HepG2 (cell line): ENCODE data around the gene SPDYE4. TPM values are rescaled to one million over a fixed set of nuclear protein-coding genes. Genes with fewer than 3 reads are reported as not detected.

Experiments
- ATAC-seq: fragments of 200-7000 bp; cut with Tn5 transposase; 3 replicates; pipeline ENCODE4 v1.9.1; 2020; ENCODE audit warnings: mild to moderate bottlenecking, moderate library complexity
- BruUV-seq: library from RNA; stranded (reverse); fragments of 400-500 nt; replicated peaks from 2 replicates; lab custom pipeline; 2021; lab: Mats Ljungman, UMichigan
- CTCF ChIA-PET: fragments of 300-600 bp; formaldehyde crosslinking; extraction: SDS; loops from one replicate; lab custom pipeline; 2021; ENCODE audit warnings: low total read pairs, inconsistent platforms, low intra/inter-chr PET ratio; lab: Yijun Ruan, JAX
- POLR2A ChIA-PET: fragments of 350-600 bp; sonication (Branson Sonifier 250); formaldehyde crosslinking; loops from one replicate; lab custom pipeline; 2020; ENCODE audit warnings: antibody characterized with exemption, inconsistent platforms; lab: Yijun Ruan, JAX
- DNase-seq: peaks from one replicate; pipeline ENCODE4 v3.0.0-alpha.2; 2015; ENCODE audit warnings: low spot score
- FAIRE-seq: peaks from 3 replicates; lab custom pipeline; 2011; peaks lifted over from hg19 to GRCh38; lab: Jason Lieb, UNC
- H2AFZ ChIP-seq: one replicate; pipeline ENCODE4 v1.6.1; 2011; ENCODE audit warnings: low read length, inconsistent platforms
- H3K27ac ChIP-seq: fragments of 300-600 bp; 3 replicates; pipeline ENCODE4 v1.8.0; 2011; ENCODE audit warnings: mixed run types, mild to moderate bottlenecking, mixed read lengths, low read length, inconsistent platforms; ENCODE audit not compliant: insufficient read depth; ENCODE audit errors: extremely low read length
- H3K27me3 ChIP-seq, 2 experiments: fragments of 200-600 bp in 1 of 2; 2 replicates in 1 of 2; 3 replicates in 1 of 2; pipeline versions ENCODE4 v1.6.0 to v1.8.0; 2011; ENCODE audit warnings: low read length in 2 of 2, mild to moderate bottlenecking in 2 of 2, moderate library complexity in 2 of 2, inconsistent platforms in 1 of 2; ENCODE audit not compliant: insufficient read depth in 2 of 2, control insufficient read depth in 1 of 2
- H3K36me3 ChIP-seq, 2 experiments: fragments of 200-600 bp in 1 of 2; replicated peaks in 1 of 2; 2 replicates in 1 of 2; 3 replicates in 1 of 2; pipeline versions ENCODE4 v1.5.1 to v1.8.0; 2011; ENCODE audit warnings: low read length in 2 of 2, inconsistent platforms in 1 of 2; ENCODE audit not compliant: insufficient read depth in 2 of 2, control insufficient read depth in 1 of 2
- H3K4me1 ChIP-seq: 2 replicates; pipeline ENCODE4 v1.5.1; 2012; ENCODE audit warnings: low read length, inconsistent platforms; ENCODE audit not compliant: insufficient read depth
- H3K4me2 ChIP-seq: 2 replicates; pipeline ENCODE4 v1.6.0; 2011; ENCODE audit warnings: low read depth, low read length, inconsistent platforms
- H3K4me3 ChIP-seq, 3 experiments: fragments of 200-600 bp in 1 of 3; sonication (generic), shearing (Covaris generic) in 1 of 3; replicated peaks in 1 of 3; 2 replicates each; pipeline ENCODE4 v1.5.1; 2011 to 2016; ENCODE audit warnings: low read length in 3 of 3, inconsistent platforms in 2 of 3, low read depth in 2 of 3, mild to moderate bottlenecking in 2 of 3, control low read depth in 1 of 3, mixed read lengths in 1 of 3; ENCODE audit not compliant: insufficient read depth in 1 of 3
- H3K79me2 ChIP-seq: one replicate; pipeline ENCODE4 v1.6.1; 2011; ENCODE audit warnings: low read length, inconsistent platforms; ENCODE audit not compliant: insufficient read depth
- H3K9ac ChIP-seq: 2 replicates; pipeline ENCODE4 v1.6.0; 2011; ENCODE audit warnings: mild to moderate bottlenecking, low read depth, low read length, inconsistent platforms; ENCODE audit not compliant: insufficient read depth
- H3K9me3 ChIP-seq: 2 replicates; pipeline ENCODE4 v1.5.1; 2012; ENCODE audit warnings: mild to moderate bottlenecking, low read length
- H4K20me1 ChIP-seq: 2 replicates; pipeline ENCODE4 v1.6.0; 2011; ENCODE audit warnings: inconsistent platforms, mild to moderate bottlenecking, low read length, moderate library complexity; ENCODE audit not compliant: insufficient read depth
- ARID2 ChIP-seq: sonication (generic); formaldehyde crosslinking; IDR thresholded peaks from 2 replicates; pipeline ENCODE4 v1.8.1; 2022; ENCODE audit warnings: mild to moderate bottlenecking, missing genetic modification reagents, borderline replicate concordance
- CAMTA2 ChIP-seq: sonication (generic); formaldehyde crosslinking; IDR thresholded peaks from 2 replicates; pipeline ENCODE4 v1.4.0; 2020; ENCODE audit warnings: mild to moderate bottlenecking, missing genetic modification reagents, borderline replicate concordance
- FOSL1 ChIP-seq: sonication (generic); formaldehyde crosslinking; IDR thresholded peaks from 2 replicates; pipeline ENCODE4 v1.9.0; 2021; ENCODE audit warnings: missing genetic modification reagents, borderline replicate concordance
- FOSL2 ChIP-seq: sonication (generic); formaldehyde crosslinking; IDR thresholded peaks from 2 replicates; pipeline ENCODE4 v1.4.0; 2020; ENCODE audit warnings: missing genetic modification reagents
- HHEX ChIP-seq: IDR thresholded peaks from 2 replicates; pipeline ENCODE4 v1.6.1; 2016; ENCODE audit warnings: control low read depth
- JUN ChIP-seq: sonication (generic); formaldehyde crosslinking; IDR thresholded peaks from 2 replicates; pipeline ENCODE4 v1.4.0; 2020; ENCODE audit warnings: mild to moderate bottlenecking, missing genetic modification reagents
- KLF15 ChIP-seq: sonication (generic); formaldehyde crosslinking; IDR thresholded peaks from 2 replicates; pipeline ENCODE4 v1.8.1; 2023; ENCODE audit warnings: borderline replicate concordance, mild to moderate bottlenecking, inconsistent platforms, missing genetic modification reagents, mixed read lengths
- NPAS2 ChIP-seq: sonication (generic); formaldehyde crosslinking; IDR thresholded peaks from 2 replicates; pipeline ENCODE4 v1.8.0; 2022; ENCODE audit warnings: mild to moderate bottlenecking, missing genetic modification reagents, borderline replicate concordance
- RERE ChIP-seq: IDR thresholded peaks from 2 replicates; pipeline ENCODE4 v1.6.1; 2016; ENCODE audit warnings: low read depth, missing genetic modification reagents, missing compliant biosample characterization
- SSRP1 ChIP-seq: IDR thresholded peaks from 2 replicates; pipeline ENCODE4 v1.6.1; 2016; ENCODE audit warnings: control low read depth
- TAF1 ChIP-seq: sonication (generic); formaldehyde crosslinking; IDR thresholded peaks from 2 replicates; pipeline ENCODE4 v1.4.0; 2020; ENCODE audit warnings: missing genetic modification reagents
- TEAD3 ChIP-seq: optimal IDR thresholded peaks from 2 replicates; pipeline ENCODE3; 2016; ENCODE audit warnings: borderline replicate concordance
- ZNF317 ChIP-seq: sonication (generic); formaldehyde crosslinking; IDR thresholded peaks from 2 replicates; pipeline ENCODE4 v1.5.0; 2020; ENCODE audit warnings: mild to moderate bottlenecking, missing genetic modification reagents
- ZNF709 ChIP-seq: sonication (generic); formaldehyde crosslinking; IDR thresholded peaks from 2 replicates; pipeline ENCODE4 v1.5.0; 2020; ENCODE audit warnings: mild to moderate bottlenecking, missing genetic modification reagents
- whole genome bisulfite sequencing: methylation state at CpG from one replicate; pipeline ENCODE4 v1.1.6; 2017; ENCODE audit warnings: low lambda C conversion rate; 5-methylcytosine and 5-hydroxymethylcytosine counted together
- in situ Hi-C: cut with HindIII; loops from 2 replicates; pipeline ENCODE4 v1.10.0; 2017; ENCODE audit warnings: low pct_unique_long_range_greater_than_20kb; ENCODE audit not compliant: extremely low pct_ligation_motif_present
- intact Hi-C: fragments of 100-400 bp; cut with micrococcal nuclease; formaldehyde crosslinking; loops from one replicate; pipeline ENCODE4 v1.10.0; 2022; ENCODE audit not compliant: unreplicated experiment
- polyA plus RNA-seq, 8 experiments: library from polyadenylated mRNA; depleted of rRNA in 3 of 8; stranded (reverse) in 7 of 8; unstranded in 1 of 8; fragments of >200 nt; fragmentation: Illumina TruSeq in 4 of 8; extraction: Trizol in 4 of 8; gene quantifications; 2 replicates each; pipeline versions ENCODE4 v1.2.1 to v1.2.3, GENCODE V29; 2011 to 2016; ENCODE audit warnings: low read depth in 4 of 8, missing spikeins in 1 of 8, mixed read lengths in 1 of 8; ENCODE audit not compliant: insufficient read depth in 1 of 8
- total RNA-seq, 5 experiments: library from RNA; depleted of rRNA; stranded (reverse); fragments of >200 nt; fragmentation: Illumina TruSeq; extraction: Trizol; gene quantifications; 2 replicates each; pipeline ENCODE4 v1.2.3, GENCODE V29; 2016; ENCODE audit warnings: low read depth in 1 of 5
- TF ChIP-seq, protein P1 (sequence below): sonication (generic); formaldehyde crosslinking; IDR thresholded peaks from 2 replicates; pipeline ENCODE4 v1.4.0; 2020; ENCODE audit warnings: mild to moderate bottlenecking, missing genetic modification reagents, borderline replicate concordance

Gene SPDYE4
- total and polyA plus RNA-seq, 2 of the 13 experiments (the other 11 are each of a cell fraction or from before 2014, with no cell fraction given): not detected

DNA sequence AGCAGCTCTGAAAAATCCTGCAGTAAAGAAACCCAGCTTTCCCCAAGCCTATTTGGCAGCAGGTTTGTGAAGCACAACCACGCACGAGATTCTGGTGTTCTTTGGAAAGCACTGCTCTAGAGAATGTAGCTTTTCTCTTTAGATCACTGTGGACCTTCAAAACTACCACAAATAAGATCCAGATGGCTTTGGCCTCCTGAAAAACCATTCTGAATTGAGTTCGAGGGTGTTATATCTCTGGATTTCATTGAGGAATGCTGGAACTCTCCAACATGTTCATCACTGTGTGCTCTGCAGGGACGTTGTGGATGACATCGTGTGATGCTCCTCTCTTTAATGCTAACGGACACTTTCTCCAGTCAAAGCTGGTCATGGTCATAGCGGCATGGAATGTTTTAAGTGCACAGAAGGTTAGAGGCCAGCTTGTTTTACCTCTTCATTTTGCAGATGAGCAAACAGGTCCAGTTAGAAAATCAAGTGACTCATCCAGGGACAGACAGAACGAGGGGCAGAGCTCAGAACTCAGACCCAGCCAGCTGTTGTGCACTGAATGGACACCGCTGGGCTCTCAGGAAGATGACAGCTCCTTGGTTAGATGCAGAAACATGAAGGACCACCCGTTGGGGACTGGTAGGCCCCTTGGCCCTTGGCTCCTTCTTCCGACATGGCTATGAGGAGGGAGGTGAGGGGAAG is 50.9 kb downstream of the SPDYE4 start:
- Histone ChIP-seq H3K27ac (no peak overlapping the region), H3K4me2 (peak overlapping the region; percentile 42), H4K20me1 (no peaks in the 10 kb centered on the region), H3K9me3 (no peaks in the 10 kb centered on the region), H3K4me3 (no peak overlapping the region; a peak in 1 of 6 replicates), H2AFZ (no peak overlapping the region), H3K4me1 (peaks cover 27% of the 10 kb centered on the region), H3K9ac (no peak overlapping the region), H3K36me3 (no peaks in the 10 kb centered on the region), H3K79me2 (no peaks in the 10 kb centered on the region), H3K27me3 (peaks cover 0 to 3% of the 10 kb centered on the region in 2 experiments; a peak in 1 of 5 replicates)
- no TSS peak for BruUV-seq
- FAIRE-seq: peak; percentile 26
- WGBS: 9% methylated on average over 11 of the region's 11 CpGs
- DNase-seq: peak; percentile 65
- ChIA-PET CTCF (no interaction called here), POLR2A (interaction anchor here (1.4 kb wide), 1 partner anchor 10 kb away, joined by 3 read pairs; no protein-coding TSS in a partner anchor)
- intact Hi-C loops: no loop called here
- ATAC-seq: peak; percentile 93
- in situ Hi-C loops: no loop called here
- TF ChIP-seq FOSL1 (CRISPR knock-in tag) (peak; percentile 12; the same call in 1 of the 2 replicates), JUN (CRISPR knock-in tag) (peak; percentile 50; the same call in 1 of the 2 replicates), CAMTA2 (CRISPR knock-in tag) (no peak), FOSL2 (CRISPR knock-in tag) (peak; percentile 86), RERE (CRISPR knock-in tag) (0 out of 2 replicates have a peak, but pooled peaks have one; percentile 26), ZNF709 (CRISPR knock-in tag) (no peak), ZNF317 (no peak), HHEX (CRISPR knock-in tag) (peak; percentile 87), SSRP1 (CRISPR knock-in tag) (no peak), TEAD3 (CRISPR knock-in tag) (peak; percentile 87), TAF1 (no peak), KLF15 (CRISPR knock-in tag) (no peak), NPAS2 (no peak), ARID2 (no peak)
- TF ChIP-seq, protein P1, sequence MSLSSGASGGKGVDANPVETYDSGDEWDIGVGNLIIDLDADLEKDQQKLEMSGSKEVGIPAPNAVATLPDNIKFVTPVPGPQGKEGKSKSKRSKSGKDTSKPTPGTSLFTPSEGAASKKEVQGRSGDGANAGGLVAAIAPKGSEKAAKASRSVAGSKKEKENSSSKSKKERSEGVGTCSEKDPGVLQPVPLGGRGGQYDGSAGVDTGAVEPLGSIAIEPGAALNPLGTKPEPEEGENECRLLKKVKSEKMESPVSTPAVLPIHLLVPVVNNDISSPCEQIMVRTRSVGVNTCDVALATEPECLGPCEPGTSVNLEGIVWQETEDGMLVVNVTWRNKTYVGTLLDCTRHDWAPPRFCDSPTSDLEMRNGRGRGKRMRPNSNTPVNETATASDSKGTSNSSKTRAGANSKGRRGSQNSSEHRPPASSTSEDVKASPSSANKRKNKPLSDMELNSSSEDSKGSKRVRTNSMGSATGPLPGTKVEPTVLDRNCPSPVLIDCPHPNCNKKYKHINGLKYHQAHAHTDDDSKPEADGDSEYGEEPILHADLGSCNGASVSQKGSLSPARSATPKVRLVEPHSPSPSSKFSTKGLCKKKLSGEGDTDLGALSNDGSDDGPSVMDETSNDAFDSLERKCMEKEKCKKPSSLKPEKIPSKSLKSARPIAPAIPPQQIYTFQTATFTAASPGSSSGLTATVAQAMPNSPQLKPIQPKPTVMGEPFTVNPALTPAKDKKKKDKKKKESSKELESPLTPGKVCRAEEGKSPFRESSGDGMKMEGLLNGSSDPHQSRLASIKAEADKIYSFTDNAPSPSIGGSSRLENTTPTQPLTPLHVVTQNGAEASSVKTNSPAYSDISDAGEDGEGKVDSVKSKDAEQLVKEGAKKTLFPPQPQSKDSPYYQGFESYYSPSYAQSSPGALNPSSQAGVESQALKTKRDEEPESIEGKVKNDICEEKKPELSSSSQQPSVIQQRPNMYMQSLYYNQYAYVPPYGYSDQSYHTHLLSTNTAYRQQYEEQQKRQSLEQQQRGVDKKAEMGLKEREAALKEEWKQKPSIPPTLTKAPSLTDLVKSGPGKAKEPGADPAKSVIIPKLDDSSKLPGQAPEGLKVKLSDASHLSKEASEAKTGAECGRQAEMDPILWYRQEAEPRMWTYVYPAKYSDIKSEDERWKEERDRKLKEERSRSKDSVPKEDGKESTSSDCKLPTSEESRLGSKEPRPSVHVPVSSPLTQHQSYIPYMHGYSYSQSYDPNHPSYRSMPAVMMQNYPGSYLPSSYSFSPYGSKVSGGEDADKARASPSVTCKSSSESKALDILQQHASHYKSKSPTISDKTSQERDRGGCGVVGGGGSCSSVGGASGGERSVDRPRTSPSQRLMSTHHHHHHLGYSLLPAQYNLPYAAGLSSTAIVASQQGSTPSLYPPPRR (CRISPR knock-in tag): 0 out of 2 replicates have a peak, but pooled peaks have one; percentile 14
